GM23338 (cell line): ENCODE results near the gene TNNT1. TPM values are rescaled to one million over a fixed set of nuclear protein-coding genes. Genes with fewer than 3 reads are reported as not detected.

Source experiments
- ATAC-seq: fragments of 200-7000 bp; cut with Tn5 transposase; 3 replicates; pipeline ENCODE4 v1.9.1; 2020
- DNase-seq: peaks from one replicate; pipeline ENCODE4 v3.0.0-alpha.2; 2015; ENCODE audit warnings: low spot score
- H2AFZ ChIP-seq: fragments of 200-600 bp; sonication (generic); 2 replicates; pipeline ENCODE4 v1.8.0; 2016; ENCODE audit warnings: antibody characterized with exemption, mild to moderate bottlenecking, moderate library complexity
- H3F3A ChIP-seq: fragments of 200-600 bp; sonication (generic); replicated peaks from 2 replicates; pipeline ENCODE4 v1.8.0; 2017; ENCODE audit warnings: antibody characterized with exemption, mixed run types, low read depth
- H3K27ac ChIP-seq: fragments of 200-600 bp; sonication (generic); 2 replicates; pipeline ENCODE4 v1.6.1; 2016; ENCODE audit warnings: low read depth
- H3K27me3 ChIP-seq: fragments of 200-600 bp; sonication (generic); 2 replicates; pipeline ENCODE4 v1.8.0; 2016; ENCODE audit warnings: mild to moderate bottlenecking, mixed run types, moderate library complexity; ENCODE audit not compliant: insufficient read depth
- H3K36me3 ChIP-seq: fragments of 200-600 bp; sonication (generic); 2 replicates; pipeline ENCODE4 v1.8.0; 2016; ENCODE audit warnings: mild to moderate bottlenecking; ENCODE audit not compliant: insufficient read depth
- H3K4me1 ChIP-seq: fragments of 200-600 bp; sonication (generic); 2 replicates; pipeline ENCODE4 v1.8.0; 2016; ENCODE audit warnings: mild to moderate bottlenecking, moderate library complexity; ENCODE audit not compliant: insufficient read depth
- H3K4me2 ChIP-seq: fragments of 200-600 bp; sonication (generic); 2 replicates; pipeline ENCODE4 v1.7.1; 2017; ENCODE audit warnings: mixed run types
- H3K4me3 ChIP-seq: fragments of 200-600 bp; sonication (generic); 2 replicates; pipeline ENCODE4 v1.6.1; 2016; ENCODE audit warnings: mixed run types
- H3K79me2 ChIP-seq: fragments of 200-600 bp; sonication (generic); replicated peaks from 2 replicates; pipeline ENCODE4 v1.8.0; 2017; ENCODE audit warnings: mild to moderate bottlenecking; ENCODE audit not compliant: insufficient read depth
- H3K9me2 ChIP-seq: fragments of 200-600 bp; sonication (generic); 2 replicates; pipeline ENCODE4 v1.8.0; 2017; ENCODE audit not compliant: insufficient read depth
- H4K20me1 ChIP-seq: fragments of 200-600 bp; sonication (generic); replicated peaks from 2 replicates; pipeline ENCODE4 v1.8.0; 2017; ENCODE audit warnings: mild to moderate bottlenecking; ENCODE audit not compliant: insufficient read depth
- H3K27ac Mint-ChIP-seq: 2 replicates; pipeline ENCODE4 v1.8.0; 2020; ENCODE audit warnings: inconsistent platforms, mild to moderate bottlenecking, moderate library complexity, mixed read lengths
- H3K27me3 Mint-ChIP-seq: 3 replicates; pipeline ENCODE4 v1.8.0; 2022; ENCODE audit warnings: low read depth, mild to moderate bottlenecking, moderate library complexity, mixed read lengths, inconsistent platforms; ENCODE audit not compliant: insufficient read depth, poor library complexity
- H3K36me3 Mint-ChIP-seq: 3 replicates; pipeline ENCODE4 v1.8.0; 2021; ENCODE audit warnings: low read depth, mild to moderate bottlenecking, inconsistent platforms, moderate library complexity, mixed read lengths
- H3K4me1 Mint-ChIP-seq: 3 replicates; pipeline ENCODE4 v1.8.0; 2020; ENCODE audit warnings: mild to moderate bottlenecking, inconsistent platforms, mixed read lengths
- H3K4me3 Mint-ChIP-seq: 3 replicates; pipeline ENCODE4 v1.8.0; 2021; ENCODE audit warnings: moderate library complexity, mild to moderate bottlenecking, inconsistent platforms, mixed read lengths
- H3K9me3 Mint-ChIP-seq: 3 replicates; pipeline ENCODE4 v1.8.0; 2020; ENCODE audit warnings: moderate library complexity, mild to moderate bottlenecking, inconsistent platforms, mixed read lengths
- CREB1 ChIP-seq: fragments of 250-450 bp; sonication (Bioruptor Pico); IDR thresholded peaks from 2 replicates; pipeline ENCODE4 v1.5.0; 2020; ENCODE audit warnings: low read depth, mild to moderate bottlenecking, moderate library complexity
- EZH2 ChIP-seq: fragments of 200-600 bp; sonication (generic); IDR thresholded peaks from one replicate; pipeline ENCODE4 v1.8.0; 2017; ENCODE audit warnings: antibody characterized with exemption, mild to moderate bottlenecking, low read depth; ENCODE audit not compliant: unreplicated experiment
- EZH2phosphoT487 ChIP-seq: fragments of 200-600 bp; sonication (generic); IDR thresholded peaks from one replicate; pipeline ENCODE4 v1.8.1; 2018; ENCODE audit warnings: antibody characterized with exemption; ENCODE audit not compliant: unreplicated experiment
- JUNB ChIP-seq: IDR thresholded peaks from one replicate; pipeline ENCODE4 v1.6.1; 2016; ENCODE audit warnings: antibody characterized with exemption; ENCODE audit not compliant: unreplicated experiment
- NANOG ChIP-seq: IDR thresholded peaks from 2 replicates; pipeline ENCODE4 v1.6.1; 2016; ENCODE audit warnings: antibody characterized with exemption, borderline replicate concordance
- POLR2AphosphoS5 ChIP-seq: IDR thresholded peaks from 2 replicates; pipeline ENCODE4 v1.6.1; 2016; ENCODE audit warnings: antibody characterized with exemption, low read depth
- STAT1 ChIP-seq: IDR thresholded peaks from one replicate; pipeline ENCODE4 v1.6.1; 2016; ENCODE audit warnings: antibody characterized with exemption; ENCODE audit not compliant: unreplicated experiment
- ZNF114 ChIP-seq: fragments of 250-450 bp; sonication (Bioruptor Pico); IDR thresholded peaks from 2 replicates; pipeline ENCODE4 v1.5.0; 2020; ENCODE audit warnings: mild to moderate bottlenecking, moderate library complexity
- ZNF331 ChIP-seq: fragments of 250-450 bp; sonication (Bioruptor Pico); IDR thresholded peaks from 2 replicates; pipeline ENCODE4 v1.5.0; 2020; ENCODE audit warnings: low read depth, mild to moderate bottlenecking, moderate library complexity
- polyA plus RNA-seq: library from polyadenylated mRNA; unstranded; fragments of >200 nt; fragmentation: Nextera tagmentation; extraction: Ambion mirVana; gene quantifications from 2 replicates; pipeline ENCODE4 v1.2.1, GENCODE V29; 2016
- total RNA-seq: library from RNA; depleted of rRNA; stranded (reverse); fragments of >200 nt; shearing (Covaris generic); gene quantifications from 2 replicates; pipeline ENCODE4 v1.2.3, GENCODE V29; 2014
- TF ChIP-seq, protein P1 (sequence below): IDR thresholded peaks from one replicate; pipeline ENCODE4 v1.6.1; 2018; ENCODE audit warnings: antibody characterized with exemption; ENCODE audit not compliant: unreplicated experiment
- TF ChIP-seq, protein P2 (sequence below): fragments of 250-450 bp; sonication (Bioruptor Pico); IDR thresholded peaks from 2 replicates; pipeline ENCODE4 v1.5.0; 2020; ENCODE audit warnings: mild to moderate bottlenecking, moderate library complexity
- TF ChIP-seq, protein P3 (sequence below): IDR thresholded peaks from 2 replicates; pipeline ENCODE4 v1.6.1; 2016; ENCODE audit warnings: antibody characterized with exemption
- TF ChIP-seq, protein P4 (sequence below), 2 experiments: fragments of 200-600 bp in 1 of 2; sonication (generic) in 1 of 2; conservative IDR thresholded peaks; 2 replicates each; pipeline versions ENCODE4 v1.5.1 to v1.6.1; 2016 to 2017; ENCODE audit warnings: antibody characterized with exemption in 2 of 2, low read depth in 2 of 2, mild to moderate bottlenecking in 2 of 2, moderate library complexity in 1 of 2

The TNNT1 gene
- total and polyA plus RNA-seq, 2 experiments from 2014 or later: 59.3 to 150 TPM

DNA sequence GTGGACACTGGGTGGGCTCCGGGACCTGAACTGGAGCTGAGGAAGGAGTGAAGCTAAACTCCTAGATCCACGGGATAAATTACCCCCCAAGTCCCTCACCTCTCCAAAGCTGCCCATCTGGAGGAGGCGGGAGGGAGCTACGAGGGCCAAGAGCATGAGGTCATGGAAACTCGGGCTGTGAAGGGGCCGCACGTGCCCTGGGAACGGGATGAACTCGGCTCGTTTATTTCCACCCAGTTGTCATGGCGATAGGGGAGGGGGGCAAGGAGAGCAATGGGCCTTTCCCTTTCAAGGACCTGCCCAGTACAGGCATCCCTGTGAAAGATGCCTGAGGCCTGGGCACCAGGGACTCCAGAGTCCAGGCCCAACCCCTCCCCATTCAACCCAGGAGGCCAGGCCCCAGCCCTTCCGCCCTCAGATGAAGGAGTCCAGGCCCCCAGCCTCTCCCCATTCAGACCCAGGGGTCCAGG is 35.4 kb downstream of the TNNT1 start:
- ATAC-seq (peak; percentile 1; the same call in 2 of the 3 replicates), DNase-seq (peak; percentile 91)
- Histone ChIP-seq H3K4me2 (no peak overlapping the region), H3K4me1 (peaks cover 25% of the 10 kb centered on the region; the same call in 1 of the 2 replicates), H3K27ac (peak overlapping the region; percentile 86), H2AFZ (no peak overlapping the region), H3K9me2 (no peaks in the 10 kb centered on the region), H3K36me3 (no peaks in the 10 kb centered on the region), H3K79me2 (peaks cover 42% of the 10 kb centered on the region), H3K4me3 (no peak overlapping the region), H4K20me1 (peaks cover 31% of the 10 kb centered on the region), H3K27me3 (no peaks in the 10 kb centered on the region), H3F3A (peaks cover 5% of the 10 kb centered on the region; the same call in 1 of the 2 replicates)
- Mint-ChIP-seq H3K4me1 (peaks cover 28% of the 10 kb centered on the region), H3K27me3 (peaks cover 12% of the 10 kb centered on the region), H3K36me3 (peaks cover 8% of the 10 kb centered on the region; the same call in 2 of the 3 replicates), H3K27ac (peak overlapping the region; percentile 67; the same call in 1 of the 2 replicates), H3K4me3 (no peak overlapping the region), H3K9me3 (no peaks in the 10 kb centered on the region; the same call in 2 of the 3 replicates)
- TF ChIP-seq, protein P1, sequence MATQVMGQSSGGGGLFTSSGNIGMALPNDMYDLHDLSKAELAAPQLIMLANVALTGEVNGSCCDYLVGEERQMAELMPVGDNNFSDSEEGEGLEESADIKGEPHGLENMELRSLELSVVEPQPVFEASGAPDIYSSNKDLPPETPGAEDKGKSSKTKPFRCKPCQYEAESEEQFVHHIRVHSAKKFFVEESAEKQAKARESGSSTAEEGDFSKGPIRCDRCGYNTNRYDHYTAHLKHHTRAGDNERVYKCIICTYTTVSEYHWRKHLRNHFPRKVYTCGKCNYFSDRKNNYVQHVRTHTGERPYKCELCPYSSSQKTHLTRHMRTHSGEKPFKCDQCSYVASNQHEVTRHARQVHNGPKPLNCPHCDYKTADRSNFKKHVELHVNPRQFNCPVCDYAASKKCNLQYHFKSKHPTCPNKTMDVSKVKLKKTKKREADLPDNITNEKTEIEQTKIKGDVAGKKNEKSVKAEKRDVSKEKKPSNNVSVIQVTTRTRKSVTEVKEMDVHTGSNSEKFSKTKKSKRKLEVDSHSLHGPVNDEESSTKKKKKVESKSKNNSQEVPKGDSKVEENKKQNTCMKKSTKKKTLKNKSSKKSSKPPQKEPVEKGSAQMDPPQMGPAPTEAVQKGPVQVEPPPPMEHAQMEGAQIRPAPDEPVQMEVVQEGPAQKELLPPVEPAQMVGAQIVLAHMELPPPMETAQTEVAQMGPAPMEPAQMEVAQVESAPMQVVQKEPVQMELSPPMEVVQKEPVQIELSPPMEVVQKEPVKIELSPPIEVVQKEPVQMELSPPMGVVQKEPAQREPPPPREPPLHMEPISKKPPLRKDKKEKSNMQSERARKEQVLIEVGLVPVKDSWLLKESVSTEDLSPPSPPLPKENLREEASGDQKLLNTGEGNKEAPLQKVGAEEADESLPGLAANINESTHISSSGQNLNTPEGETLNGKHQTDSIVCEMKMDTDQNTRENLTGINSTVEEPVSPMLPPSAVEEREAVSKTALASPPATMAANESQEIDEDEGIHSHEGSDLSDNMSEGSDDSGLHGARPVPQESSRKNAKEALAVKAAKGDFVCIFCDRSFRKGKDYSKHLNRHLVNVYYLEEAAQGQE: no peak
- TF ChIP-seq EZH2 (no peak), ZNF331 (CRISPR knock-in tag) (no peak), POLR2AphosphoS5 (no peak), CREB1 (no peak), ZNF114 (CRISPR knock-in tag) (no peak), EZH2phosphoT487 (no peak), JUNB (no peak), NANOG (no peak), STAT1 (no peak)
- TF ChIP-seq, protein P2, sequence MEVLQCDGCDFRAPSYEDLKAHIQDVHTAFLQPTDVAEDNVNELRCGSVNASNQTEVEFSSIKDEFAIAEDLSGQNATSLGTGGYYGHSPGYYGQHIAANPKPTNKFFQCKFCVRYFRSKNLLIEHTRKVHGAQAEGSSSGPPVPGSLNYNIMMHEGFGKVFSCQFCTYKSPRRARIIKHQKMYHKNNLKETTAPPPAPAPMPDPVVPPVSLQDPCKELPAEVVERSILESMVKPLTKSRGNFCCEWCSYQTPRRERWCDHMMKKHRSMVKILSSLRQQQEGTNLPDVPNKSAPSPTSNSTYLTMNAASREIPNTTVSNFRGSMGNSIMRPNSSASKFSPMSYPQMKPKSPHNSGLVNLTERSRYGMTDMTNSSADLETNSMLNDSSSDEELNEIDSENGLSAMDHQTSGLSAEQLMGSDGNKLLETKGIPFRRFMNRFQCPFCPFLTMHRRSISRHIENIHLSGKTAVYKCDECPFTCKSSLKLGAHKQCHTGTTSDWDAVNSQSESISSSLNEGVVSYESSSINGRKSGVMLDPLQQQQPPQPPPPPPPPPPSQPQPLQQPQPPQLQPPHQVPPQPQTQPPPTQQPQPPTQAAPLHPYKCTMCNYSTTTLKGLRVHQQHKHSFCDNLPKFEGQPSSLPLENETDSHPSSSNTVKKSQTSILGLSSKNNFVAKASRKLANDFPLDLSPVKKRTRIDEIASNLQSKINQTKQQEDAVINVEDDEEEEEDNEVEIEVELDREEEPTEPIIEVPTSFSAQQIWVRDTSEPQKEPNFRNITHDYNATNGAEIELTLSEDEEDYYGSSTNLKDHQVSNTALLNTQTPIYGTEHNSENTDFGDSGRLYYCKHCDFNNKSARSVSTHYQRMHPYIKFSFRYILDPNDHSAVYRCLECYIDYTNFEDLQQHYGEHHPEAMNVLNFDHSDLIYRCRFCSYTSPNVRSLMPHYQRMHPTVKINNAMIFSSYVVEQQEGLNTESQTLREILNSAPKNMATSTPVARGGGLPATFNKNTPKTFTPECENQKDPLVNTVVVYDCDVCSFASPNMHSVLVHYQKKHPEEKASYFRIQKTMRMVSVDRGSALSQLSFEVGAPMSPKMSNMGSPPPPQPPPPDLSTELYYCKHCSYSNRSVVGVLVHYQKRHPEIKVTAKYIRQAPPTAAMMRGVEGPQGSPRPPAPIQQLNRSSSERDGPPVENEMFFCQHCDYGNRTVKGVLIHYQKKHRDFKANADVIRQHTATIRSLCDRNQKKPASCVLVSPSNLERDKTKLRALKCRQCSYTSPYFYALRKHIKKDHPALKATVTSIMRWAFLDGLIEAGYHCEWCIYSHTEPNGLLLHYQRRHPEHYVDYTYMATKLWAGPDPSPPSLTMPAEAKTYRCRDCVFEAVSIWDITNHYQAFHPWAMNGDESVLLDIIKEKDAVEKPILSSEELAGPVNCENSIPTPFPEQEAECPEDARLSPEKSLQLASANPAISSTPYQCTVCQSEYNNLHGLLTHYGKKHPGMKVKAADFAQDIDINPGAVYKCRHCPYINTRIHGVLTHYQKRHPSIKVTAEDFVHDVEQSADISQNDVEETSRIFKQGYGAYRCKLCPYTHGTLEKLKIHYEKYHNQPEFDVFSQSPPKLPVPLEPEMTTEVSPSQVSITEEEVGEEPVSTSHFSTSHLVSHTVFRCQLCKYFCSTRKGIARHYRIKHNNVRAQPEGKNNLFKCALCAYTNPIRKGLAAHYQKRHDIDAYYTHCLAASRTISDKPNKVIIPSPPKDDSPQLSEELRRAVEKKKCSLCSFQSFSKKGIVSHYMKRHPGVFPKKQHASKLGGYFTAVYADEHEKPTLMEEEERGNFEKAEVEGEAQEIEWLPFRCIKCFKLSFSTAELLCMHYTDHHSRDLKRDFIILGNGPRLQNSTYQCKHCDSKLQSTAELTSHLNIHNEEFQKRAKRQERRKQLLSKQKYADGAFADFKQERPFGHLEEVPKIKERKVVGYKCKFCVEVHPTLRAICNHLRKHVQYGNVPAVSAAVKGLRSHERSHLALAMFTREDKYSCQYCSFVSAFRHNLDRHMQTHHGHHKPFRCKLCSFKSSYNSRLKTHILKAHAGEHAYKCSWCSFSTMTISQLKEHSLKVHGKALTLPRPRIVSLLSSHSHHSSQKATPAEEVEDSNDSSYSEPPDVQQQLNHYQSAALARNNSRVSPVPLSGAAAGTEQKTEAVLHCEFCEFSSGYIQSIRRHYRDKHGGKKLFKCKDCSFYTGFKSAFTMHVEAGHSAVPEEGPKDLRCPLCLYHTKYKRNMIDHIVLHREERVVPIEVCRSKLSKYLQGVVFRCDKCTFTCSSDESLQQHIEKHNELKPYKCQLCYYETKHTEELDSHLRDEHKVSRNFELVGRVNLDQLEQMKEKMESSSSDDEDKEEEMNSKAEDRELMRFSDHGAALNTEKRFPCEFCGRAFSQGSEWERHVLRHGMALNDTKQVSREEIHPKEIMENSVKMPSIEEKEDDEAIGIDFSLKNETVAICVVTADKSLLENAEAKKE (CRISPR knock-in tag): no peak
- TF ChIP-seq, protein P3, sequence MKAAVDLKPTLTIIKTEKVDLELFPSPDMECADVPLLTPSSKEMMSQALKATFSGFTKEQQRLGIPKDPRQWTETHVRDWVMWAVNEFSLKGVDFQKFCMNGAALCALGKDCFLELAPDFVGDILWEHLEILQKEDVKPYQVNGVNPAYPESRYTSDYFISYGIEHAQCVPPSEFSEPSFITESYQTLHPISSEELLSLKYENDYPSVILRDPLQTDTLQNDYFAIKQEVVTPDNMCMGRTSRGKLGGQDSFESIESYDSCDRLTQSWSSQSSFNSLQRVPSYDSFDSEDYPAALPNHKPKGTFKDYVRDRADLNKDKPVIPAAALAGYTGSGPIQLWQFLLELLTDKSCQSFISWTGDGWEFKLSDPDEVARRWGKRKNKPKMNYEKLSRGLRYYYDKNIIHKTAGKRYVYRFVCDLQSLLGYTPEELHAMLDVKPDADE: no peak
- TF ChIP-seq, protein P4, sequence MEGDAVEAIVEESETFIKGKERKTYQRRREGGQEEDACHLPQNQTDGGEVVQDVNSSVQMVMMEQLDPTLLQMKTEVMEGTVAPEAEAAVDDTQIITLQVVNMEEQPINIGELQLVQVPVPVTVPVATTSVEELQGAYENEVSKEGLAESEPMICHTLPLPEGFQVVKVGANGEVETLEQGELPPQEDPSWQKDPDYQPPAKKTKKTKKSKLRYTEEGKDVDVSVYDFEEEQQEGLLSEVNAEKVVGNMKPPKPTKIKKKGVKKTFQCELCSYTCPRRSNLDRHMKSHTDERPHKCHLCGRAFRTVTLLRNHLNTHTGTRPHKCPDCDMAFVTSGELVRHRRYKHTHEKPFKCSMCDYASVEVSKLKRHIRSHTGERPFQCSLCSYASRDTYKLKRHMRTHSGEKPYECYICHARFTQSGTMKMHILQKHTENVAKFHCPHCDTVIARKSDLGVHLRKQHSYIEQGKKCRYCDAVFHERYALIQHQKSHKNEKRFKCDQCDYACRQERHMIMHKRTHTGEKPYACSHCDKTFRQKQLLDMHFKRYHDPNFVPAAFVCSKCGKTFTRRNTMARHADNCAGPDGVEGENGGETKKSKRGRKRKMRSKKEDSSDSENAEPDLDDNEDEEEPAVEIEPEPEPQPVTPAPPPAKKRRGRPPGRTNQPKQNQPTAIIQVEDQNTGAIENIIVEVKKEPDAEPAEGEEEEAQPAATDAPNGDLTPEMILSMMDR (conservative IDR thresholded peaks at IDR 0.05; ENCODE audit: low read depth in 2 of 2): no peak
